Heart left ventricle (tissue), 16 donors: ENCODE results near the gene ANG. TPM values are rescaled to one million over a fixed set of nuclear protein-coding genes. Genes with fewer than 3 reads are reported as not detected.
"Not testable (repeated sequence)": the region's sequence is repeated elsewhere in the genome, so short reads cannot be mapped to it uniquely, and the experiment has no call there.

Source experiments
- ATAC-seq, 4 donors: fragments of 200-7000 bp; cut with Tn5 transposase; one replicate each; pipeline ENCODE4 v1.9.1; 2020 to 2022; ENCODE audit warnings: moderate library complexity in 4 of 4, mild to moderate bottlenecking in 3 of 4, moderate number of reproducible peaks in 1 of 4
- DNase-seq, 5 donors: peaks; one replicate each; pipeline ENCODE4 v3.0.0-alpha.2; 2020
- H3K27ac ChIP-seq, 12 donors: fragments of 200-600 bp; sonication (generic) in 4 of 12; one replicate each; pipeline versions ENCODE4 v1.5.0 to v1.8.0; 2016 to 2022; ENCODE audit warnings: mild to moderate bottlenecking in 2 of 12
- H3K27me3 ChIP-seq, 9 donors: fragments of 200-600 bp; sonication (generic) in 2 of 9; one replicate each; pipeline versions ENCODE4 v1.5.1 to v1.8.0; 2016 to 2022; ENCODE audit warnings: mild to moderate bottlenecking in 3 of 9
- H3K36me3 ChIP-seq, 9 donors: fragments of 200-600 bp; sonication (generic) in 2 of 9; one replicate each; pipeline versions ENCODE4 v1.5.0 to v1.8.0; 2018 to 2022; ENCODE audit warnings: mild to moderate bottlenecking in 2 of 9
- H3K4me1 ChIP-seq, 12 donors: fragments of 200-600 bp; sonication (generic) in 4 of 12; one replicate each; pipeline versions ENCODE4 v1.5.0 to v1.8.0; 2016 to 2022; ENCODE audit warnings: mild to moderate bottlenecking in 3 of 12
- H3K4me3 ChIP-seq, 12 donors: fragments of 200-600 bp; sonication (generic) in 4 of 12; one replicate each; pipeline versions ENCODE4 v1.5.0 to v1.8.0; 2017 to 2022; ENCODE audit warnings: mild to moderate bottlenecking in 9 of 12, moderate library complexity in 4 of 12
- H3K9me3 ChIP-seq, 12 donors: fragments of 200-600 bp; sonication (generic) in 4 of 12; one replicate each; pipeline versions ENCODE4 v1.5.0 to v1.8.0; 2016 to 2022; ENCODE audit warnings: mild to moderate bottlenecking in 1 of 12
- CTCF ChIP-seq, 12 donors: fragments of 200-600 bp; sonication (generic) in 4 of 12; IDR thresholded peaks; one replicate each; pipeline versions ENCODE4 v1.5.0 to v1.8.0; 2018 to 2022; ENCODE audit warnings: antibody characterized with exemption in 12 of 12, mild to moderate bottlenecking in 5 of 12
- POLR2A ChIP-seq, 2 donors: fragments of 450-650 bp; IDR thresholded peaks; one replicate each; pipeline ENCODE4 v1.6.1; 2017; ENCODE audit warnings: antibody characterized with exemption in 2 of 2, mild to moderate bottlenecking in 2 of 2, moderate library complexity in 2 of 2
- WGBS, 4 donors: extraction: QIAGEN DNeasy Blood & Tissue Kit in 2 of 4; methylation state at CpG; one replicate each; pipeline versions ENCODE4 v1.1.5 to v1.1.7; 2013 to 2018; 5-methylcytosine and 5-hydroxymethylcytosine counted together
- intact Hi-C, 10 donors: fragments of 100-400 bp; cut with DNase I; formaldehyde crosslinking; loops; one replicate each; pipeline versions ENCODE4 v1.11.1 to v1.14.2; 2022
- polyA plus RNA-seq, 2 donors: library from polyadenylated mRNA; stranded (reverse); fragments of 200-250 nt; gene quantifications; one replicate each; pipeline ENCODE4 v1.2.3, GENCODE V29; 2013
- total RNA-seq, 9 donors: library from RNA; depleted of rRNA in 2 of 9; stranded (reverse); fragments of >200 nt in 2 of 9; fragmentation: NEBNext Ultra II Directional in 3 of 9; extraction: Animal tissue kit (Norgen Biotek cat#: 25700) in 3 of 9; gene quantifications; one replicate each; pipeline versions ENCODE4 v1.1.0 to v1.2.4, GENCODE V29; 2016 to 2023
- donor health status: ischemic (EF 13 %, LVEDD 7.1; RV severe dilation, severe dysfunction).
- donor health status: healthy with polysubstance abuse.
- donor health status: DM: no; HTN: yes; CAD: no.
- donor health status: DM: no; HTN: no; CAD: no.
- donor health status: ischemic (EF 25% LVEDD 6.9; RV normal size, moderate dysfunction).
- donor health status: ischemic (EF 25% LVEDD 5.7; RV mildly dilated, moderate dysfunction).
- donor health status: healthy.
- donor health status: DM: yes; HTN: yes; CAD: no.
- donor health status: ischemic (EF 35%, LVEDD 5.7; RV mildly dilated, moderate dysfunction).
- donor health status: nonischemic (EF 11% LVEDD 7.7; RV severe dilation, severe dysfunction).
- donor health status: DM: yes; HTN: yes; CAD: no.
- donor health status: PGD.
- donor health status: ischemic (EF 29% LVEDD 5.4; RV normal size, mild dysfunction).
- donor health status: nonischemic (EF 23%, LVEDD 6.1; RV moderate dilation, normal function).

Gene ANG
- total and polyA plus RNA-seq, 11 donors, result 2.1 to 9.3 (median 4.0) TPM

- TF ChIP-seq CTCF (IDR thresholded peaks at IDR 0.05) (no peak), POLR2A (IDR thresholded peaks at IDR 0.05) (no peak)
- no peaks in the 10 kb centered on the region for H3K36me3 ChIP-seq
- H3K4me1 ChIP-seq, result peaks cover 0 to 16% (median 0%) of the 10 kb centered on the region in 12 donors
- ATAC-seq (peak in 3 of 4 donors; percentile 46 to 64 (median 55)), DNase-seq (peak in 3 of 5 donors; percentile 28 to 64 (median 36))
- no peak overlapping the region for H3K4me3 ChIP-seq
- H3K27ac ChIP-seq, result peak overlapping the region in 1 of 12 donors; percentile 58
- H3K27me3 ChIP-seq, result no peaks in the 10 kb centered on the region
- intact Hi-C loops, result no loop called here
- H3K9me3 ChIP-seq, result no peaks in the 10 kb centered on the region
- 68 to 75% (median 73%) methylated on average over 6 of the region's 6 CpGs for WGBS, 4 donors
Observed at GRCh38 chr14:20732979-20733635, 44.5 kb downstream of the ANG start.

DNA sequence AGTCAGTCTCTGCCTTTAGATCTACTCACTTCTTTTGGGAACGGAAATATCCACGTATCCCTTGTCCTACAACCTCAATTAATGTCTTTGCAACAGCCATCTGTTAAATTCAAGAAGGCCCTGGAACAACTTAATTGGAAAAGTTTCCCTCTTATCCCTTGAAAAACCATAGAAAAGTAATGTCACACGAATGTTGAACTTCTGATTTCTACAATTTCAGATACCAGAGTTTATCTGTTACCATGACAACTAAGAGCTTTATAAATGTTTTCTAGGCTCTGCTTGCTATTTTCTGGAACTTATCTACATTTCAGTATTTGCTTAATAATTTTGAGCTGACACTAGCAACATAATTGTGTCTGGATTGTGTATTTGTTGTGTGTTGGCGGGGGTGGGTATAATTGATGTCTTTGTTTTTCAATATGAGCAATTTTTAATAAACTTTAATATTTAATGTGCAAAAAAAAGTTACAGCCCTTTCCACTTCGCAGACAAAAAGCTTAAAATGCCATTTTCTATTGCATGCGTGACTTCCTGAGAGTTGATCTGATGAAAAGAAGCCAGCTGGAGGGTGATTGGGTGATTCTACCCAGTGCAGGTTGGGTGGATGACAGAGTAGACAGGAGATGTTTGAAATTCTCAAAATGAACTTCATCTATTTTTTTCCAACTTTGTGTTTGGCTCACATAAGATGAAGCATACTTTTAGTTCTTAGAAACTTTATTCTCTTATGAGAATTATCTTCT is 45.3 kb downstream of the ANG start:
- DNase-seq (no peak), ATAC-seq (no peak)
- H3K4me3 ChIP-seq, result no peak overlapping the region
- peak overlapping the region in 1 of 12 donors; percentile 58 for H3K27ac ChIP-seq
- peaks cover 0 to 16% (median 0%) of the 10 kb centered on the region in 12 donors for H3K4me1 ChIP-seq
- 59 to 74% (median 67%) methylated on average over 6 of the region's 6 CpGs for WGBS, 4 donors
- no peaks in the 10 kb centered on the region for H3K36me3 ChIP-seq
- TF ChIP-seq CTCF (IDR thresholded peaks at IDR 0.05) (no peak), POLR2A (IDR thresholded peaks at IDR 0.05) (no peak)
- intact Hi-C loops, result no loop called here
- H3K9me3 ChIP-seq, result no peaks in the 10 kb centered on the region
- H3K27me3 ChIP-seq, result no peaks in the 10 kb centered on the region

- Histone ChIP-seq H3K36me3 (no peaks in the 10 kb centered on the region), H3K4me3 (no peak overlapping the region), H3K9me3 (no peaks in the 10 kb centered on the region), H3K27ac (no peak overlapping the region), H3K27me3 (no peaks in the 10 kb centered on the region), H3K4me1 (peaks cover 0 to 16% (median 0%) of the 10 kb centered on the region in 12 donors)
- intact Hi-C loops, result no loop called here
- WGBS, 4 donors, result 24 to 38% (median 32%) methylated on average over 4 of the region's 4 CpGs
- TF ChIP-seq CTCF (IDR thresholded peaks at IDR 0.05) (no peak), POLR2A (IDR thresholded peaks at IDR 0.05) (no peak)
- ATAC-seq (no peak), DNase-seq (no peak)
Observed at GRCh38 chr14:20734430-20734806, 45.9 kb downstream of the ANG start.

GRCh38 chr14:20738292-20738691 is 49.7 kb downstream of the ANG start:
- H3K9me3 ChIP-seq, H3K36me3 ChIP-seq, H3K4me1 ChIP-seq, H3K27me3 ChIP-seq, ATAC-seq, H3K4me3 ChIP-seq, DNase-seq, H3K27ac ChIP-seq, intact Hi-C loops: not testable (repeated sequence)
- 82 to 95% (median 95%) methylated on average over 7 of the region's 7 CpGs for WGBS, 4 donors
